Measurements from ENCODE around the gene MUC2. TPM values are rescaled to one million over a fixed set of nuclear protein-coding genes. Genes with fewer than 3 reads are reported as not detected.
A peak's percentile ranks its signal among the peaks of the same experiment; 100 is the strongest.

Gene MUC2
- polyA plus RNA-seq, 3 donors = not detected

DNA sequence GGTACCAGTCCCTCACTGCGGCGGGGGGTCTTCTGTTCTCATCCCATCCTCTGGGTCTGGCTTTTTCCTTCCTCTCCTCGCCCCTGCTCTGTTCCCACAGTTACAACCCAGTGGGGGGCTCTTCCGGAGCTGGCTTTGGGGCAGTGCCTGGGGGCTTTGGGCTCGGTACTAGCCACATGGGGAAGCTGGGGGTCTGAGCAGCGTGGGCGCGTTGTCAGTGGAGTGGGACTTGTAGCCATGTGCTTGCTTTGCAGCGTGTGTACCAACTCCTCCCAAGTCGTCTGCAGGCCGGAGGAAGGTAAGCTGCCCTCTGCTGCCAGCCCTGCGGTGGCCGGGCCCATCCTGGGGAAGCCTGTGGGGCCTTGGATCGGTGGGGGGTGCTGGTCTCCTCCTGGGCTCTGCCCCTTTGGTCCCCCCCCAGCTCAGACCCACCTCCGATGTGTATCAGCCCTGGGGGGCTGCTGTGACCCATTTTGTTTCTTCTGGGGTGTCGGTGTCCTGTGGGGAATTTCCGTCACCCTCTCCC is 17.5 kb downstream of the MUC2 start:
- Histone ChIP-seq H3K79me2 (ENCODE audit: insufficient read depth, low read length) (no peaks in the 10 kb centered on the region), H3K36me3 (replicated peaks in 1 of 2; ENCODE audit: control insufficient read depth in 1 of 2, insufficient read depth in 2 of 2, low read length in 2 of 2) (no peaks in the 10 kb centered on the region), H3K9me3 (replicated peaks in 1 of 2; ENCODE audit: control insufficient read depth in 1 of 2, insufficient read depth in 1 of 2, low read length in 2 of 2) (peaks cover 15 to 37% of the 10 kb centered on the region in 2 donors), H3K4me2 (replicated peaks; ENCODE audit: extremely low read depth, low read length, poor library complexity, severe bottlenecking) (no peak overlapping the region), H3K4me1 (ENCODE audit: control insufficient read depth in 1 of 2, insufficient read depth in 2 of 2, low read length in 2 of 2) (no peaks in the 10 kb centered on the region), H4K20me1 (ENCODE audit: insufficient read depth, low read length) (no peaks in the 10 kb centered on the region), H3K27ac (ENCODE audit: low read depth in 1 of 2, low read length in 2 of 2) (no peak overlapping the region), H3K9ac (ENCODE audit: insufficient read depth, low read length, poor library complexity, severe bottlenecking) (no peak overlapping the region), H3K4me3 (replicated peaks in 1 of 3; ENCODE audit: low read depth in 2 of 3, low read length in 3 of 3) (no peak overlapping the region), H3K27me3 (ENCODE audit: control insufficient read depth in 2 of 2, insufficient read depth in 2 of 2, low read length in 2 of 2) (no peaks in the 10 kb centered on the region), H2AFZ (ENCODE audit: insufficient read depth, low read depth, low read length, poor library complexity, severe bottlenecking) (no peak overlapping the region)
- Mint-ChIP-seq H3K4me1 (no peaks in the 10 kb centered on the region), H3K4me3 (peak overlapping the region in 1 of 2 donors; percentile 16), H3K27me3 (ENCODE audit: low read depth in 3 of 3) (no peaks in the 10 kb centered on the region), H3K36me3 (no peaks in the 10 kb centered on the region), H3K27ac (no peak overlapping the region), H3K9me3 (peaks cover 8 to 31% (median 20%) of the 10 kb centered on the region in 7 donors)
- 79% methylated on average over 10 of the region's 17 CpGs for WGBS (ENCODE audit: insufficient coverage)
- no peak for DNase-seq
- intact Hi-C loops (cut with micrococcal nuclease) = no loop called here
- TF ChIP-seq CTCF (IDR thresholded peaks at IDR 0.05) = no peak

DNA sequence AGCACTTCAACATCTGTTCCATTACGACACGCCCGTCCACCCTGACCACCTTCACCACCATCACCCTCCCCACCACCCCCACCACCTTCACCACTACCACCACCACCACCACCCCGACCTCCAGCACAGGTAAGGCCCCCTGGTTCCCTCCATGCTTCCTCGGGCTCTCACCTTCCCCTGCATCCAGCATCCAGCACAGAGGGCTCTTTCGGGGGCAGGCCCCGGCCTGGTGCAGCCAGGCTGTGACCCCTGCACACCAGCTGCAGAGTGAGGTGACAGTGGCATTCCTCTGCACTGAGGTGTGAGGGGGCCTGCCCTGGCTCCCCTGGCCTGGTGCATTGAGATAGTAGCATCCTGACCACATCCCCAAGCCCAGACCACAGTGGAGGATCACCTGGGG is 18.2 kb downstream of the MUC2 start:
- intact Hi-C loops (cut with micrococcal nuclease) = no loop called here
- Mint-ChIP-seq H3K27ac (no peak overlapping the region), H3K4me3 (no peak overlapping the region), H3K27me3 (ENCODE audit: low read depth in 3 of 3) (no peaks in the 10 kb centered on the region), H3K36me3 (no peaks in the 10 kb centered on the region), H3K9me3 (peaks cover 8 to 31% (median 20%) of the 10 kb centered on the region in 7 donors), H3K4me1 (no peaks in the 10 kb centered on the region)
- Histone ChIP-seq H3K79me2 (ENCODE audit: insufficient read depth, low read length) (no peaks in the 10 kb centered on the region), H3K36me3 (replicated peaks in 1 of 2; ENCODE audit: control insufficient read depth in 1 of 2, insufficient read depth in 2 of 2, low read length in 2 of 2) (no peaks in the 10 kb centered on the region), H3K27ac (ENCODE audit: low read depth in 1 of 2, low read length in 2 of 2) (no peak overlapping the region), H3K9me3 (replicated peaks in 1 of 2; ENCODE audit: control insufficient read depth in 1 of 2, insufficient read depth in 1 of 2, low read length in 2 of 2) (peaks cover 15 to 37% of the 10 kb centered on the region in 2 donors), H2AFZ (ENCODE audit: insufficient read depth, low read depth, low read length, poor library complexity, severe bottlenecking) (no peak overlapping the region), H3K4me2 (replicated peaks; ENCODE audit: extremely low read depth, low read length, poor library complexity, severe bottlenecking) (no peak overlapping the region), H4K20me1 (ENCODE audit: insufficient read depth, low read length) (no peaks in the 10 kb centered on the region), H3K4me1 (ENCODE audit: control insufficient read depth in 1 of 2, insufficient read depth in 2 of 2, low read length in 2 of 2) (no peaks in the 10 kb centered on the region), H3K9ac (ENCODE audit: insufficient read depth, low read length, poor library complexity, severe bottlenecking) (no peak overlapping the region), H3K27me3 (ENCODE audit: control insufficient read depth in 2 of 2, insufficient read depth in 2 of 2, low read length in 2 of 2) (no peaks in the 10 kb centered on the region), H3K4me3 (replicated peaks in 1 of 3; ENCODE audit: low read depth in 2 of 3, low read length in 3 of 3) (no peak overlapping the region)
- DNase-seq = no peak
- no peak for TF ChIP-seq CTCF (IDR thresholded peaks at IDR 0.05)
- 73% methylated on average over 4 of the region's 7 CpGs for WGBS (ENCODE audit: insufficient coverage)

Data from CD14-positive monocyte (primary cell).